Mesothelial cell of epicardium (in vitro differentiated cells): ENCODE data around the gene LRP6. TPM values are rescaled to one million over a fixed set of nuclear protein-coding genes. Genes with fewer than 3 reads are reported as not detected.

Source experiments
- DNase-seq, 2 experiments: peaks; one replicate each; pipeline ENCODE4 v3.0.0; 2021; ENCODE audit warnings: low spot score in 2 of 2; ENCODE audit not compliant: unreplicated experiment in 2 of 2
- H3K27ac Mint-ChIP-seq: 2 replicates; pipeline ENCODE4 v1.8.0; 2021; ENCODE audit warnings: mixed read lengths
- H3K27me3 Mint-ChIP-seq: 2 replicates; pipeline ENCODE4 v1.8.0; 2021; ENCODE audit warnings: low read depth, mixed read lengths
- H3K36me3 Mint-ChIP-seq: 2 replicates; pipeline ENCODE4 v1.8.0; 2021; ENCODE audit warnings: mixed read lengths
- H3K4me1 Mint-ChIP-seq: 2 replicates; pipeline ENCODE4 v1.8.0; 2021; ENCODE audit warnings: mixed read lengths
- H3K4me3 Mint-ChIP-seq: 2 replicates; pipeline ENCODE4 v1.8.0; 2021; ENCODE audit warnings: mild to moderate bottlenecking, moderate library complexity, mixed read lengths
- H3K9me3 Mint-ChIP-seq: 2 replicates; pipeline ENCODE4 v1.8.0; 2021; ENCODE audit warnings: mixed read lengths
- CTCF ChIP-seq: fragments of 200-600 bp; sonication (generic); IDR thresholded peaks from one replicate; pipeline ENCODE4 v1.5.0; 2021; ENCODE audit warnings: antibody characterized with exemption; ENCODE audit not compliant: unreplicated experiment
- total RNA-seq: library from RNA; stranded (reverse); gene quantifications from 3 replicates; pipeline ENCODE4 v1.2.1, GENCODE V29; 2021

The LRP6 gene
- total RNA-seq, 1 donor from 2014 or later = 72.9 TPM

GRCh38 chr12:12081836-12082497, 184.9 kb downstream of the LRP6 start:
- Mint-ChIP-seq H3K36me3 (no peaks in the 10 kb centered on the region), H3K9me3 (no peaks in the 10 kb centered on the region), H3K27ac (no peak overlapping the region), H3K4me3 (no peak overlapping the region), H3K4me1 (peaks cover 6% of the 10 kb centered on the region), H3K27me3 (peaks cover 1% of the 10 kb centered on the region)
- no peak for TF ChIP-seq CTCF
- DNase-seq = no peak

GRCh38 chr12:12079291-12079690, 187.6 kb downstream of the LRP6 start:
- H3K27ac Mint-ChIP-seq = no peak overlapping the region
- H3K9me3 Mint-ChIP-seq = no peaks in the 10 kb centered on the region
- H3K4me1 Mint-ChIP-seq = no peaks in the 10 kb centered on the region
- no peak overlapping the region for H3K4me3 Mint-ChIP-seq
- H3K27me3 Mint-ChIP-seq = peaks cover 1% of the 10 kb centered on the region
- no peak for TF ChIP-seq CTCF
- no peaks in the 10 kb centered on the region for H3K36me3 Mint-ChIP-seq
- no peak for DNase-seq

- no peak overlapping the region for H3K27ac Mint-ChIP-seq
- no peaks in the 10 kb centered on the region for H3K36me3 Mint-ChIP-seq
- H3K9me3 Mint-ChIP-seq = no peaks in the 10 kb centered on the region
- no peak overlapping the region for H3K4me3 Mint-ChIP-seq
- H3K27me3 Mint-ChIP-seq = peaks cover 1% of the 10 kb centered on the region
- TF ChIP-seq CTCF = no peak
- H3K4me1 Mint-ChIP-seq = peaks cover 6% of the 10 kb centered on the region
- DNase-seq = no peak
Measured at GRCh38 chr12:12072064-12072760, 194.6 kb downstream of the LRP6 start.

GRCh38 chr12:12070674-12071656, 195.9 kb downstream of the LRP6 start, which contains the start of gene BCL2L14:
BCL2L14 (plus strand) TSS chr12:12070939; CDS start chr12:12079306, 8,367 bp downstream.
- DNase-seq = no peak
- Mint-ChIP-seq H3K4me3 (no peak within 1 kb of the TSS), H3K4me1 (peaks cover 6% of the 10 kb centered on the region), H3K9me3 (no peaks in the 10 kb centered on the region), H3K36me3 (no peaks in the 10 kb centered on the region), H3K27ac (no peak within 1 kb of the TSS), H3K27me3 (peaks cover 1% of the 10 kb centered on the region)
- TF ChIP-seq CTCF = no peak

- H3K27me3 Mint-ChIP-seq = peaks cover 1% of the 10 kb centered on the region
- no peak for DNase-seq
- H3K4me3 Mint-ChIP-seq = no peak overlapping the region
- no peaks in the 10 kb centered on the region for H3K36me3 Mint-ChIP-seq
- no peak overlapping the region for H3K27ac Mint-ChIP-seq
- no peak for TF ChIP-seq CTCF
- peaks cover 6% of the 10 kb centered on the region for H3K4me1 Mint-ChIP-seq
- no peaks in the 10 kb centered on the region for H3K9me3 Mint-ChIP-seq
Measured at GRCh38 chr12:12069821-12070548, 196.9 kb downstream of the LRP6 start.
